Measurements from ENCODE around the gene CADM1. TPM values are rescaled to one million over a fixed set of nuclear protein-coding genes. Genes with fewer than 3 reads are reported as not detected.

Gene CADM1
- total and polyA plus RNA-seq, 2 donors (not counting 1 experiment from before 2014, with no cell fraction given) = 15.4 to 86.0 TPM

GRCh38 chr11:115545581-115546210 lies 41.5 kb upstream of the CADM1 start:
- no peak for TF ChIP-seq EZH2 (IDR thresholded peaks at IDR 0.05; ENCODE audit: low read length, missing control alignments)
- no peak for TF ChIP-seq CTCF (conservative IDR thresholded peaks at IDR 0.05 in 1 of 2, IDR thresholded peaks at IDR 0.05 in 1 of 2; ENCODE audit: low read depth in 1 of 2, low read length in 2 of 2)
- no peaks in the 10 kb centered on the region for H3K79me2 ChIP-seq (ENCODE audit: control insufficient read depth, insufficient read depth, low read length)

GRCh38 chr11:115544422-115544948 lies 40.3 kb upstream of the CADM1 start:
- Histone ChIP-seq H3K27me3 (ENCODE audit: control insufficient read depth, insufficient read depth, low read length) (no peaks in the 10 kb centered on the region), H3K4me2 (ENCODE audit: extremely low read depth, insufficient read depth, low read length) (no peak overlapping the region), H3K9ac (ENCODE audit: insufficient read depth, low read length) (no peak overlapping the region), H2AFZ (ENCODE audit: low read length) (no peak overlapping the region), H3K36me3 (ENCODE audit: control insufficient read depth, insufficient read depth, low read length) (no peaks in the 10 kb centered on the region), H3K4me1 (ENCODE audit: control insufficient read depth, extremely low read depth, insufficient read depth, low read length) (no peaks in the 10 kb centered on the region), H3K79me2 (ENCODE audit: control insufficient read depth, insufficient read depth, low read length) (no peaks in the 10 kb centered on the region), H3K4me3 (replicated peaks in 1 of 4; ENCODE audit: control extremely low read depth in 1 of 4, insufficient read depth in 1 of 4, low read depth in 3 of 4, low read length in 4 of 4) (no peak overlapping the region), H3K27ac (ENCODE audit: insufficient read depth, low read length) (no peak overlapping the region), H4K20me1 (ENCODE audit: control insufficient read depth, extremely low read depth, insufficient read depth, low read length) (no peaks in the 10 kb centered on the region), H3K9me3 (ENCODE audit: control insufficient read depth, insufficient read depth, low read depth, low read length) (no peaks in the 10 kb centered on the region)
- DNase-seq (ENCODE audit: low read depth in 2 of 2) = no peak
- TF ChIP-seq CTCF (conservative IDR thresholded peaks at IDR 0.05 in 1 of 2, IDR thresholded peaks at IDR 0.05 in 1 of 2; ENCODE audit: low read depth in 1 of 2, low read length in 2 of 2) = no peak
- no peak for TF ChIP-seq EZH2 (IDR thresholded peaks at IDR 0.05; ENCODE audit: low read length, missing control alignments)

More at GRCh38 chr11:115545581-115546210, 41.5 kb upstream of the CADM1 start:
- no peaks in the 10 kb centered on the region for H3K4me1 ChIP-seq (ENCODE audit: control insufficient read depth, extremely low read depth, insufficient read depth, low read length)
- H3K9ac ChIP-seq (ENCODE audit: insufficient read depth, low read length) = no peak overlapping the region
- no peaks in the 10 kb centered on the region for H3K9me3 ChIP-seq (ENCODE audit: control insufficient read depth, insufficient read depth, low read depth, low read length)
- no peak overlapping the region for H2AFZ ChIP-seq (ENCODE audit: low read length)
- no peak overlapping the region for H3K27ac ChIP-seq (ENCODE audit: insufficient read depth, low read length)
- H3K36me3 ChIP-seq (ENCODE audit: control insufficient read depth, insufficient read depth, low read length) = no peaks in the 10 kb centered on the region
- H3K4me2 ChIP-seq (ENCODE audit: extremely low read depth, insufficient read depth, low read length) = no peak overlapping the region
- H4K20me1 ChIP-seq (ENCODE audit: control insufficient read depth, extremely low read depth, insufficient read depth, low read length) = no peaks in the 10 kb centered on the region
- no peaks in the 10 kb centered on the region for H3K27me3 ChIP-seq (ENCODE audit: control insufficient read depth, insufficient read depth, low read length)
- no peak for DNase-seq (ENCODE audit: low read depth in 2 of 2)
- H3K4me3 ChIP-seq (replicated peaks in 1 of 4; ENCODE audit: control extremely low read depth in 1 of 4, insufficient read depth in 1 of 4, low read depth in 3 of 4, low read length in 4 of 4) = no peak overlapping the region

- no peaks in the 10 kb centered on the region for H3K27me3 ChIP-seq (ENCODE audit: control insufficient read depth, insufficient read depth, low read length)
- H3K4me1 ChIP-seq (ENCODE audit: control insufficient read depth, extremely low read depth, insufficient read depth, low read length) = no peaks in the 10 kb centered on the region
- no peaks in the 10 kb centered on the region for H4K20me1 ChIP-seq (ENCODE audit: control insufficient read depth, extremely low read depth, insufficient read depth, low read length)
- H2AFZ ChIP-seq (ENCODE audit: low read length) = no peak overlapping the region
- H3K79me2 ChIP-seq (ENCODE audit: control insufficient read depth, insufficient read depth, low read length) = no peaks in the 10 kb centered on the region
- no peak overlapping the region for H3K9ac ChIP-seq (ENCODE audit: insufficient read depth, low read length)
- H3K4me3 ChIP-seq (replicated peaks in 1 of 4; ENCODE audit: control extremely low read depth in 1 of 4, insufficient read depth in 1 of 4, low read depth in 3 of 4, low read length in 4 of 4) = no peak overlapping the region
- H3K27ac ChIP-seq (ENCODE audit: insufficient read depth, low read length) = no peak overlapping the region
- H3K4me2 ChIP-seq (ENCODE audit: extremely low read depth, insufficient read depth, low read length) = no peak overlapping the region
- no peak for DNase-seq (ENCODE audit: low read depth in 2 of 2)
- TF ChIP-seq CTCF (conservative IDR thresholded peaks at IDR 0.05 in 1 of 2, IDR thresholded peaks at IDR 0.05 in 1 of 2; ENCODE audit: low read depth in 1 of 2, low read length in 2 of 2) (no peak), EZH2 (IDR thresholded peaks at IDR 0.05; ENCODE audit: low read length, missing control alignments) (no peak)
- H3K36me3 ChIP-seq (ENCODE audit: control insufficient read depth, insufficient read depth, low read length) = no peaks in the 10 kb centered on the region
- no peaks in the 10 kb centered on the region for H3K9me3 ChIP-seq (ENCODE audit: control insufficient read depth, insufficient read depth, low read depth, low read length)
These were observed 37.3 kb upstream of the CADM1 start for GRCh38 chr11:115541518-115541917.
